HG03196 (cell line): ENCODE measurements around the gene PARD3.
"Not testable (repeated sequence)": the region's sequence is repeated elsewhere in the genome, so short reads cannot be mapped to it uniquely, and the experiment has no call there.

Source experiments
- ATAC-seq: cut with Tn5 transposase; IDR thresholded peaks from one replicate; pipeline ENCODE4 v1.9.1; 2021; ENCODE audit not compliant: unreplicated experiment

PARD3 gene

GRCh38 chr10:34745244-34745643, 69.9 kb downstream of the PARD3 start:
- ATAC-seq = no peak

- no peak for ATAC-seq
These were observed 70.5 kb downstream of the PARD3 start for GRCh38 chr10:34744590-34744989.

- no peak for ATAC-seq
These were observed 71.3 kb downstream of the PARD3 start for GRCh38 chr10:34743814-34744213.

- ATAC-seq = no peak
These were observed 72.6 kb downstream of the PARD3 start for GRCh38 chr10:34742456-34742855.

GRCh38 chr10:34741087-34741486, 74.0 kb downstream of the PARD3 start:
- not testable (repeated sequence) for ATAC-seq

GRCh38 chr10:34740321-34740720, 74.8 kb downstream of the PARD3 start:
- no peak for ATAC-seq

- ATAC-seq = no peak
These were observed 75.2 kb downstream of the PARD3 start for GRCh38 chr10:34739915-34740314.

GRCh38 chr10:34737772-34738169, 77.3 kb downstream of the PARD3 start:
- no peak for ATAC-seq

- ATAC-seq = no peak
These were observed 77.9 kb downstream of the PARD3 start for GRCh38 chr10:34736976-34737771.

- no peak for ATAC-seq
These were observed 80.2 kb downstream of the PARD3 start for GRCh38 chr10:34734918-34735317.

- no peak for ATAC-seq
These were observed 82.2 kb downstream of the PARD3 start for GRCh38 chr10:34732926-34733325.

GRCh38 chr10:34731885-34732701, 83.0 kb downstream of the PARD3 start:
- no peak for ATAC-seq

GRCh38 chr10:34731213-34731612, 83.9 kb downstream of the PARD3 start:
- no peak for ATAC-seq

- ATAC-seq = no peak
These were observed 84.4 kb downstream of the PARD3 start for GRCh38 chr10:34730726-34731125.

- no peak for ATAC-seq
These were observed 85.5 kb downstream of the PARD3 start for GRCh38 chr10:34729619-34730018.

- ATAC-seq = no peak
These were observed 86.7 kb downstream of the PARD3 start for GRCh38 chr10:34728361-34728760.

GRCh38 chr10:34727595-34728033, 87.5 kb downstream of the PARD3 start:
- ATAC-seq = no peak

- no peak for ATAC-seq
These were observed 88.2 kb downstream of the PARD3 start for GRCh38 chr10:34726862-34727261.

GRCh38 chr10:34723750-34724149, 91.3 kb downstream of the PARD3 start:
- no peak for ATAC-seq

GRCh38 chr10:34722404-34722803, 92.7 kb downstream of the PARD3 start:
- ATAC-seq = no peak

- ATAC-seq = no peak
These were observed 93.8 kb downstream of the PARD3 start for GRCh38 chr10:34721208-34721840.

- no peak for ATAC-seq
These were observed 95.3 kb downstream of the PARD3 start for GRCh38 chr10:34719746-34720145.
